ENCODE results near the gene COQ2.

Gene COQ2

GRCh38 chr4:83214079-83214478 is 70.5 kb downstream of the COQ2 start:
- Histone ChIP-seq H3K36me3 (no peaks in the 10 kb centered on the region), H3K27me3 (ENCODE audit: insufficient read depth, low read depth, severe bottlenecking) (no peaks in the 10 kb centered on the region), H3K27ac (no peak overlapping the region), H3K4me3 (ENCODE audit: low read depth, low read length) (no peak overlapping the region), H3K9me3 (ENCODE audit: severe bottlenecking) (no peaks in the 10 kb centered on the region)
- TF ChIP-seq CTCF (IDR thresholded peaks at IDR 0.05; ENCODE audit: low read depth, low read length), result no peak
- DNase-seq, result no peak
